PC-3 (cell line): ENCODE data around the gene YY2. TPM values are rescaled to one million over a fixed set of nuclear protein-coding genes. Genes with fewer than 3 reads are reported as not detected.

Experiments used
- ATAC-seq: fragments of 200-7000 bp; cut with Tn5 transposase; 2 replicates; pipeline ENCODE4 v1.9.1; 2020; ENCODE audit warnings: mild to moderate bottlenecking, moderate library complexity
- BruUV-seq: library from RNA; stranded (reverse); fragments of 400-500 nt; replicated peaks from 2 replicates; lab custom pipeline; 2021; lab: Mats Ljungman, UMichigan
- CTCF ChIA-PET: fragments of 300-600 bp; sonication (Branson Sonifier 250); formaldehyde crosslinking; loops from one replicate; lab custom pipeline; 2022; ENCODE audit warnings: antibody characterized with exemption; lab: Charles Lee
- POLR2A ChIA-PET: fragments of 300-600 bp; sonication (Branson Sonifier 250); formaldehyde crosslinking; loops from one replicate; lab custom pipeline; 2022; ENCODE audit warnings: antibody characterized with exemption; ENCODE audit not compliant: unreplicated experiment; lab: Charles Lee
- DNase-seq: peaks from one replicate; pipeline ENCODE4 v3.0.0-alpha.2; 2015
- H2AFZ ChIP-seq: fragments of 300-600 bp; sonication (generic); 2 replicates; pipeline ENCODE4 v1.6.0; 2016; ENCODE audit warnings: antibody characterized with exemption, low read length
- H3F3A ChIP-seq: fragments of 300-600 bp; sonication (generic); one replicate; pipeline ENCODE4 v1.6.0; 2017; ENCODE audit warnings: antibody characterized with exemption, low read length, control low read depth, mild to moderate bottlenecking; ENCODE audit not compliant: unreplicated experiment
- H3K27ac ChIP-seq: fragments of 300-600 bp; sonication (generic); 2 replicates; pipeline ENCODE4 v1.5.1; 2016; ENCODE audit warnings: mild to moderate bottlenecking, low read length
- H3K27me3 ChIP-seq: fragments of 300-600 bp; sonication (generic); 2 replicates; pipeline ENCODE4 v1.6.1; 2016; ENCODE audit warnings: low read length, mixed read lengths
- H3K36me3 ChIP-seq: fragments of 300-600 bp; sonication (generic); 2 replicates; pipeline ENCODE4 v1.6.1; 2016; ENCODE audit warnings: low read depth, mixed run types, low read length, mixed read lengths
- H3K4me1 ChIP-seq: fragments of 300-600 bp; sonication (generic); 2 replicates; pipeline ENCODE4 v1.5.1; 2016; ENCODE audit warnings: low read length; ENCODE audit not compliant: insufficient read depth
- H3K4me2 ChIP-seq: fragments of 300-600 bp; sonication (generic); 2 replicates; pipeline ENCODE4 v1.6.0; 2016; ENCODE audit warnings: low read length
- H3K4me3 ChIP-seq: fragments of 300-600 bp; sonication (generic); 2 replicates; pipeline ENCODE4 v1.5.1; 2016; ENCODE audit warnings: mild to moderate bottlenecking, low read length, mixed read lengths
- H3K79me2 ChIP-seq: fragments of 300-600 bp; sonication (generic); 2 replicates; pipeline ENCODE4 v1.6.1; 2017; ENCODE audit warnings: low read length, mixed read lengths
- H3K9ac ChIP-seq: fragments of 300-600 bp; sonication (generic); 2 replicates; pipeline ENCODE4 v1.6.0; 2016; ENCODE audit warnings: mild to moderate bottlenecking, low read length
- H3K9me2 ChIP-seq: fragments of 300-600 bp; sonication (generic); replicated peaks from 2 replicates; pipeline ENCODE4 v1.6.1; 2016; ENCODE audit warnings: mixed run types, low read length, mixed read lengths
- H3K9me3 ChIP-seq: fragments of 300-600 bp; sonication (generic); 2 replicates; pipeline ENCODE4 v1.6.1; 2016; ENCODE audit warnings: low read length, mixed read lengths
- H4K20me1 ChIP-seq: fragments of 300-600 bp; sonication (generic); 2 replicates; pipeline ENCODE4 v1.6.1; 2016; ENCODE audit warnings: low read length, mixed read lengths
- EZH2 ChIP-seq: fragments of 300-600 bp; sonication (generic); IDR thresholded peaks from one replicate; pipeline ENCODE4 v1.6.1; 2017; ENCODE audit warnings: antibody characterized with exemption, mild to moderate bottlenecking, low read length; ENCODE audit not compliant: unreplicated experiment
- EZH2phosphoT487 ChIP-seq: fragments of 300-600 bp; sonication (generic); IDR thresholded peaks from 2 replicates; pipeline ENCODE4 v1.6.1; 2018; ENCODE audit warnings: mild to moderate bottlenecking, antibody characterized with exemption, low read length, borderline replicate concordance
- intact Hi-C: fragments of 100-400 bp; cut with micrococcal nuclease; formaldehyde crosslinking; loops from 2 replicates; pipeline ENCODE4 v1.9.0; 2023
- total RNA-seq: library from RNA; depleted of rRNA; stranded (reverse); fragments of >200 nt; gene quantifications from 2 replicates; pipeline ENCODE4 v1.2.3, GENCODE V29; 2014
- TF ChIP-seq, protein P1 (sequence below): fragments of 300-600 bp; sonication (generic); conservative IDR thresholded peaks from 2 replicates; pipeline ENCODE4 v1.5.1; 2017; ENCODE audit warnings: antibody characterized with exemption, low read depth, mild to moderate bottlenecking, low read length

The YY2 gene
- total RNA-seq, 1 experiment from 2014 or later = 2.3 TPM

DNA sequence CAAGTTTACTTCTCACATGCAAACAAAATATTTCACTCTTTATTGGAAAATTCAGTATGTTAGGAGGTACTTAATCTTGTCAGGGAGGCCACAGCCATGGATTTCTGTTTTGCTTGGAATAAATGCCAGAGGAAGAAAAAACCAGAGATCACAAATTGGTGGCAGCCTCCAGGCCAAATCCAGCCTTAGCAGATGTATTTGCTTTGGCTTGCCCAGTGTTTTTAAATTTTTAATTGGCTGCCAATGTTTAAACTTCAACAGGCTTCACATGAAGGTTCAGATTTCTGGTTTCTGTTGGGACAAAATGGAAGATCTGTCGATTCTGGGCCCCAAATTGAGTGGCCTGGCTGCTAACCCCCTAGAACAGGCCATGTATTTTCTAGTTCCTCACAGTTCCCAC, 19.2 kb downstream of the YY2 start:
- Histone ChIP-seq H3K79me2 (no peaks in the 10 kb centered on the region), H3K9me3 (no peaks in the 10 kb centered on the region), H4K20me1 (no peaks in the 10 kb centered on the region), H3K4me2 (no peak overlapping the region), H2AFZ (no peak overlapping the region), H3F3A (no peaks in the 10 kb centered on the region), H3K9me2 (no peaks in the 10 kb centered on the region), H3K9ac (no peak overlapping the region), H3K4me3 (no peak overlapping the region), H3K27me3 (no peaks in the 10 kb centered on the region), H3K4me1 (no peaks in the 10 kb centered on the region), H3K27ac (no peak overlapping the region), H3K36me3 (no peaks in the 10 kb centered on the region)
- TF ChIP-seq EZH2phosphoT487 = no peak
- no peak for TF ChIP-seq EZH2
- TF ChIP-seq, protein P1, sequence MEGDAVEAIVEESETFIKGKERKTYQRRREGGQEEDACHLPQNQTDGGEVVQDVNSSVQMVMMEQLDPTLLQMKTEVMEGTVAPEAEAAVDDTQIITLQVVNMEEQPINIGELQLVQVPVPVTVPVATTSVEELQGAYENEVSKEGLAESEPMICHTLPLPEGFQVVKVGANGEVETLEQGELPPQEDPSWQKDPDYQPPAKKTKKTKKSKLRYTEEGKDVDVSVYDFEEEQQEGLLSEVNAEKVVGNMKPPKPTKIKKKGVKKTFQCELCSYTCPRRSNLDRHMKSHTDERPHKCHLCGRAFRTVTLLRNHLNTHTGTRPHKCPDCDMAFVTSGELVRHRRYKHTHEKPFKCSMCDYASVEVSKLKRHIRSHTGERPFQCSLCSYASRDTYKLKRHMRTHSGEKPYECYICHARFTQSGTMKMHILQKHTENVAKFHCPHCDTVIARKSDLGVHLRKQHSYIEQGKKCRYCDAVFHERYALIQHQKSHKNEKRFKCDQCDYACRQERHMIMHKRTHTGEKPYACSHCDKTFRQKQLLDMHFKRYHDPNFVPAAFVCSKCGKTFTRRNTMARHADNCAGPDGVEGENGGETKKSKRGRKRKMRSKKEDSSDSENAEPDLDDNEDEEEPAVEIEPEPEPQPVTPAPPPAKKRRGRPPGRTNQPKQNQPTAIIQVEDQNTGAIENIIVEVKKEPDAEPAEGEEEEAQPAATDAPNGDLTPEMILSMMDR = no peak
- no peak for ATAC-seq
- POLR2A ChIA-PET = no interaction called here
- no TSS peak for BruUV-seq
- DNase-seq = no peak
- CTCF ChIA-PET = no interaction called here
- intact Hi-C loops = no loop called here

DNA sequence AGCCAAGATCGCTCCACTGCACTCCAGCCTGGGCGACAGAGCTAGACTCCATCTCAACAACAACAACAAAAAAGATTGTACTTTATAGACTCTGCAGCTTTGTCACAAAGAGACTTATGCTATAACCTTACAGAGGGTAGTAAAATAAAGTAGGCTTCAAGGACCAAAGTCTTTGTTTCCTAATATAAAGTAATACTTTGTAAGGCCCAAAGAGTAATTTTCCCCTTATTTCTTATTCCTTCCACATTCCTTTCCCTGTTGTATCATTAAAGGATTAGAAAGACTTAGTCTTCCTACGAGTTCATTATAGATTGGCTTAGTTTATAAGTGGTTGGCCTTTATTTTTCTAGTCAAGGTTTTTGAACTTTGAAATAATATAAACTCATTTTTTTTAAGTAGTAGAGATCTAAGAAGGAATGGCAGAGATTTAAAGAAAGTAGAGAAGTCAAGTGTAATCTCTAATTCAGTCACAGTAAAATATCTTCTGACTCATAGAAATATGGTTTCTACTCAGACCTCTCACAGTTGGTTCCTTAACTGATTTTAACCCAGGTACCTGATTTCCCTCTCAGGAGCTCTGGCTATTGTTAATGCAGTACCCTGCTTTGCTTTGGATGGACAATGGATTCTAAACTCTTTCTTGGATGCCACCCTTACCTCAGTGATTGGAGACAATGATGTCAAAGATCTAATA, 26.2 kb downstream of the YY2 start:
- ATAC-seq (no peak), DNase-seq (no peak)
- Histone ChIP-seq H3K9me3 (no peaks in the 10 kb centered on the region), H3K9ac (no peak overlapping the region), H3K27ac (no peak overlapping the region), H3K4me2 (no peak overlapping the region), H2AFZ (no peak overlapping the region), H3K9me2 (no peaks in the 10 kb centered on the region), H3K79me2 (no peaks in the 10 kb centered on the region), H3K27me3 (no peaks in the 10 kb centered on the region), H3K36me3 (no peaks in the 10 kb centered on the region), H3K4me1 (no peaks in the 10 kb centered on the region), H4K20me1 (no peaks in the 10 kb centered on the region), H3K4me3 (no peak overlapping the region), H3F3A (no peaks in the 10 kb centered on the region)
- no TSS peak for BruUV-seq
- TF ChIP-seq EZH2 = no peak
- no peak for TF ChIP-seq EZH2phosphoT487
- TF ChIP-seq, protein P1 = no peak
- POLR2A ChIA-PET = no interaction called here
- intact Hi-C loops = no loop called here
- CTCF ChIA-PET = no interaction called here

DNA sequence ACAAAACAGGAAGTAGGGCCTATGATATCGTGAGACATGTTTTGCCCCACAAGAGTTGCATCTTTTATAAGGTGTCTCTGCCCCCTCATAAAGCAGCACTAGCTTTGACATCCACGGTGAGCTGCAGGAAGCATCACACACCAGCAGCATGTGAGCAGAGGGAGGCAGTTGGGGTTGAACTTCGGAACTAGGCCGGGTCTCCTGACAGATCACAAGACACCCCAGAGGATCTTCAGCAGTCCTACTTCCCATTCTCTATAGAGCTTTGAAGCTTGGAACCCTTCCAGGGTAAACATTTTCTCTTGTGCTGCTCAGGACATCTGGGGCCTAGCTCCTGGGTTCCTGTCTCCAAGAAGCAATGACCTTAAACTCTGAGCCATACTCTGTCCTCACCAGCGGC, 27.5 kb downstream of the YY2 start:
- ChIA-PET POLR2A (no interaction called here), CTCF (no interaction called here)
- TF ChIP-seq, protein P1 = no peak
- intact Hi-C loops = no loop called here
- Histone ChIP-seq H3F3A (no peaks in the 10 kb centered on the region), H3K27me3 (no peaks in the 10 kb centered on the region), H4K20me1 (no peaks in the 10 kb centered on the region), H3K36me3 (no peaks in the 10 kb centered on the region), H3K9me2 (no peaks in the 10 kb centered on the region), H3K4me1 (no peaks in the 10 kb centered on the region), H3K9ac (no peak overlapping the region), H3K27ac (no peak overlapping the region), H3K9me3 (no peaks in the 10 kb centered on the region), H3K4me2 (no peak overlapping the region), H3K79me2 (no peaks in the 10 kb centered on the region), H2AFZ (no peak overlapping the region), H3K4me3 (no peak overlapping the region)
- TSS peak; percentile 13 for BruUV-seq
- DNase-seq = no peak
- no peak for ATAC-seq
